HUES48 (cell line): ENCODE results near the gene MIF.
"Not testable (repeated sequence)": the region's sequence is repeated elsewhere in the genome, so short reads cannot be mapped to it uniquely, and the experiment has no call there.

Source experiments
- H3K27ac ChIP-seq: one replicate; pipeline ENCODE4 v1.7.0; 2013; ENCODE audit warnings: low read depth, low read length, inconsistent platforms
- H3K27me3 ChIP-seq: 2 replicates; pipeline ENCODE4 v1.6.1; 2013; ENCODE audit warnings: mild to moderate bottlenecking, low read length; ENCODE audit not compliant: control insufficient read depth, insufficient read depth
- H3K36me3 ChIP-seq: 2 replicates; pipeline ENCODE4 v1.6.1; 2013; ENCODE audit warnings: low read length; ENCODE audit not compliant: control insufficient read depth, insufficient read depth
- H3K4me1 ChIP-seq: 2 replicates; pipeline ENCODE4 v1.6.1; 2013; ENCODE audit warnings: mild to moderate bottlenecking, low read length; ENCODE audit not compliant: control insufficient read depth, insufficient read depth
- H3K4me3 ChIP-seq: 2 replicates; pipeline ENCODE4 v1.5.1; 2013; ENCODE audit warnings: mild to moderate bottlenecking, low read depth, low read length
- H3K9ac ChIP-seq: 2 replicates; pipeline ENCODE4 v1.6.1; 2013; ENCODE audit warnings: mild to moderate bottlenecking, low read depth, low read length, moderate library complexity
- H3K9me3 ChIP-seq: 2 replicates; pipeline ENCODE4 v1.6.1; 2013; ENCODE audit warnings: low read length; ENCODE audit not compliant: control insufficient read depth, insufficient read depth

MIF gene

GRCh38 chr22:23915290-23915689, 21.1 kb downstream of the MIF start:
- Histone ChIP-seq H3K9ac (no peak overlapping the region), H3K4me1 (no peaks in the 10 kb centered on the region), H3K4me3 (no peak overlapping the region), H3K27me3 (no peaks in the 10 kb centered on the region), H3K9me3 (no peaks in the 10 kb centered on the region), H3K36me3 (no peaks in the 10 kb centered on the region), H3K27ac (no peak overlapping the region)

- not testable (repeated sequence) for H3K27ac ChIP-seq, H3K9ac ChIP-seq, H3K4me3 ChIP-seq, H3K4me1 ChIP-seq, H3K27me3 ChIP-seq, H3K9me3 ChIP-seq
- H3K36me3 ChIP-seq: peaks cover 11% of the 10 kb centered on the region; the same call in 1 of the 2 replicates
Observed at GRCh38 chr22:23920267-23920611, 26.1 kb downstream of the MIF start.

- H3K4me1 ChIP-seq, H3K9ac ChIP-seq, H3K27me3 ChIP-seq, H3K27ac ChIP-seq, H3K4me3 ChIP-seq, H3K9me3 ChIP-seq: not testable (repeated sequence)
- peaks cover 17% of the 10 kb centered on the region; the same call in 1 of the 2 replicates for H3K36me3 ChIP-seq
Observed at GRCh38 chr22:23921586-23922201, 27.5 kb downstream of the MIF start.

GRCh38 chr22:23922921-23923320, 28.7 kb downstream of the MIF start:
- Histone ChIP-seq H3K9me3 (no peaks in the 10 kb centered on the region; the same call in 1 of the 2 replicates), H3K4me3 (no peak overlapping the region)

GRCh38 chr22:23925020-23925606, 30.9 kb downstream of the MIF start:
- peaks cover 22% of the 10 kb centered on the region; the same call in 1 of the 2 replicates for H3K36me3 ChIP-seq
- no peaks in the 10 kb centered on the region; the same call in 1 of the 2 replicates for H3K9me3 ChIP-seq
- H3K4me1 ChIP-seq: no peaks in the 10 kb centered on the region
- H3K27me3 ChIP-seq: no peaks in the 10 kb centered on the region
- no peak overlapping the region for H3K4me3 ChIP-seq
- H3K9ac ChIP-seq: no peak overlapping the region
- no peak overlapping the region for H3K27ac ChIP-seq

More at GRCh38 chr22:23922921-23923320, 28.7 kb downstream of the MIF start:
- Histone ChIP-seq H3K27ac (no peak overlapping the region), H3K9ac (no peak overlapping the region), H3K4me1 (no peaks in the 10 kb centered on the region), H3K36me3 (peaks cover 17% of the 10 kb centered on the region; the same call in 1 of the 2 replicates), H3K27me3 (no peaks in the 10 kb centered on the region)

GRCh38 chr22:23926561-23926960, 32.4 kb downstream of the MIF start:
- H3K36me3 ChIP-seq: peaks cover 22% of the 10 kb centered on the region; the same call in 1 of the 2 replicates

GRCh38 chr22:23938328-23939016, 44.3 kb downstream of the MIF start:
- Histone ChIP-seq H3K9ac (no peak overlapping the region), H3K36me3 (no peaks in the 10 kb centered on the region), H3K27ac (no peak overlapping the region), H3K4me3 (no peak overlapping the region), H3K9me3 (no peaks in the 10 kb centered on the region), H3K4me1 (no peaks in the 10 kb centered on the region), H3K27me3 (no peaks in the 10 kb centered on the region)

More at GRCh38 chr22:23926561-23926960, 32.4 kb downstream of the MIF start:
- no peak overlapping the region for H3K4me3 ChIP-seq
- H3K9me3 ChIP-seq: peaks cover 3% of the 10 kb centered on the region
- H3K9ac ChIP-seq: no peak overlapping the region
- H3K4me1 ChIP-seq: no peaks in the 10 kb centered on the region
- no peak overlapping the region for H3K27ac ChIP-seq
- no peaks in the 10 kb centered on the region for H3K27me3 ChIP-seq

GRCh38 chr22:23939017-23939357, 44.8 kb downstream of the MIF start:
- H3K9me3 ChIP-seq: no peaks in the 10 kb centered on the region
- no peaks in the 10 kb centered on the region for H3K27me3 ChIP-seq

GRCh38 chr22:23940166-23940565, 46.0 kb downstream of the MIF start:
- not testable (repeated sequence) for H3K4me1 ChIP-seq, H3K27ac ChIP-seq, H3K36me3 ChIP-seq, H3K27me3 ChIP-seq, H3K9me3 ChIP-seq, H3K9ac ChIP-seq, H3K4me3 ChIP-seq

More at GRCh38 chr22:23939017-23939357, 44.8 kb downstream of the MIF start:
- Histone ChIP-seq H3K9ac (no peak overlapping the region), H3K27ac (no peak overlapping the region), H3K4me3 (no peak overlapping the region), H3K4me1 (no peaks in the 10 kb centered on the region), H3K36me3 (no peaks in the 10 kb centered on the region)
